Measurements from ENCODE around the gene ATM. TPM values are rescaled to one million over a fixed set of nuclear protein-coding genes. Genes with fewer than 3 reads are reported as not detected.

The ATM gene
- total RNA-seq, 4 donors from 2014 or later = 107 to 120 (median 109) TPM

- H3K4me3 ChIP-seq = no peak overlapping the region
- DNase-seq (ENCODE audit: low spot score in 2 of 2) = no peak
- 97 to 99% methylated on average over 5 to 6 of the region's 6 CpGs for WGBS, 2 donors
Measured at GRCh38 chr11:108206171-108206570, 16.7 kb upstream of the ATM start.

GRCh38 chr11:108206969-108207682, 15.7 kb upstream of the ATM start:
- Histone ChIP-seq H3K27me3 (no peaks in the 10 kb centered on the region), H3K27ac (no peak overlapping the region), H3K9me3 (peaks cover 0 to 17% (median 0%) of the 10 kb centered on the region in 4 donors), H3K36me3 (peaks cover 0 to 75% (median 23%) of the 10 kb centered on the region in 3 donors), H3K4me3 (no peak overlapping the region), H3K4me1 (no peaks in the 10 kb centered on the region)
- WGBS, 2 donors = 83 to 96% methylated on average over 5 to 8 of the region's 8 CpGs
- no peak for TF ChIP-seq EP300 (IDR thresholded peaks at IDR 0.05)
- TF ChIP-seq POLR2A (IDR thresholded peaks at IDR 0.05) = no peak
- no peak for TF ChIP-seq CTCF (IDR thresholded peaks at IDR 0.05)
- DNase-seq (ENCODE audit: low spot score in 2 of 2) = no peak

More at GRCh38 chr11:108206171-108206570, 16.7 kb upstream of the ATM start:
- H3K36me3 ChIP-seq = peaks cover 0 to 72% (median 23%) of the 10 kb centered on the region in 3 donors
- H3K27me3 ChIP-seq = no peaks in the 10 kb centered on the region
- no peaks in the 10 kb centered on the region for H3K4me1 ChIP-seq
- peaks cover 0 to 17% (median 0%) of the 10 kb centered on the region in 4 donors for H3K9me3 ChIP-seq
- H3K27ac ChIP-seq = no peak overlapping the region
- TF ChIP-seq EP300 (IDR thresholded peaks at IDR 0.05) = no peak
- TF ChIP-seq POLR2A (IDR thresholded peaks at IDR 0.05) = no peak
- TF ChIP-seq CTCF (IDR thresholded peaks at IDR 0.05) = no peak

- Histone ChIP-seq H3K4me1 (no peaks in the 10 kb centered on the region), H3K9me3 (peaks cover 0 to 17% (median 0%) of the 10 kb centered on the region in 4 donors), H3K27me3 (no peaks in the 10 kb centered on the region), H3K36me3 (peaks cover 0 to 81% (median 23%) of the 10 kb centered on the region in 3 donors), H3K27ac (no peak overlapping the region), H3K4me3 (no peak overlapping the region)
- no peak for TF ChIP-seq EP300 (IDR thresholded peaks at IDR 0.05)
- TF ChIP-seq CTCF (IDR thresholded peaks at IDR 0.05) = no peak
- no peak for TF ChIP-seq POLR2A (IDR thresholded peaks at IDR 0.05)
- DNase-seq (ENCODE audit: low spot score in 2 of 2) = no peak
- WGBS, 2 donors = 97 to 100% methylated on average over 3 to 5 of the region's 6 CpGs
Measured at GRCh38 chr11:108207683-108208060, 15.2 kb upstream of the ATM start.

GRCh38 chr11:108210441-108210840, 12.4 kb upstream of the ATM start:
- Histone ChIP-seq H3K4me3 (no peak overlapping the region), H3K27ac (no peak overlapping the region), H3K4me1 (no peaks in the 10 kb centered on the region), H3K9me3 (peaks cover 0 to 4% (median 0%) of the 10 kb centered on the region in 4 donors), H3K36me3 (peaks cover 0 to 79% (median 23%) of the 10 kb centered on the region in 3 donors), H3K27me3 (no peaks in the 10 kb centered on the region)
- no peak for DNase-seq (ENCODE audit: low spot score in 2 of 2)
- 93 to 97% methylated on average over 1 of the region's 1 CpG for WGBS, 2 donors
- TF ChIP-seq CTCF (IDR thresholded peaks at IDR 0.05) = no peak
- no peak for TF ChIP-seq EP300 (IDR thresholded peaks at IDR 0.05)
- TF ChIP-seq POLR2A (IDR thresholded peaks at IDR 0.05) = no peak

- Histone ChIP-seq H3K36me3 (peaks cover 0 to 47% (median 4%) of the 10 kb centered on the region in 3 donors), H3K27ac (no peak overlapping the region), H3K27me3 (no peaks in the 10 kb centered on the region), H3K9me3 (no peaks in the 10 kb centered on the region), H3K4me1 (peaks cover 0 to 6% (median 0%) of the 10 kb centered on the region in 4 donors), H3K4me3 (no peak overlapping the region)
- no peak for DNase-seq (ENCODE audit: low spot score in 2 of 2)
- 80 to 81% methylated on average over 2 of the region's 2 CpGs for WGBS, 2 donors
- TF ChIP-seq EP300 (IDR thresholded peaks at IDR 0.05) (no peak), POLR2A (IDR thresholded peaks at IDR 0.05) (no peak), CTCF (IDR thresholded peaks at IDR 0.05) (no peak)
Measured at GRCh38 chr11:108213784-108214183, 9.1 kb upstream of the ATM start.
